ENCODE measurements around the gene ATF6.
A peak's percentile ranks its signal among the peaks of the same experiment; 100 is the strongest.
"Not testable (repeated sequence)": the region's sequence is repeated elsewhere in the genome, so short reads cannot be mapped to it uniquely, and the experiment has no call there.

Gene ATF6

GRCh38 chr1:161766102-161766981 lies at the start of gene ATF6:
Gene ATF6, plus strand, starts transcription at chr1:161766320. Its CDS starts 41 bp downstream, at chr1:161766361.
- peak; percentile 77 for DNase-seq (ENCODE audit: low read depth, low spot score)

- no peak for DNase-seq (ENCODE audit: low read depth, low spot score)
These were observed 47.4 kb upstream of the ATF6 start for GRCh38 chr1:161718559-161719324.

- no peak for DNase-seq (ENCODE audit: low read depth, low spot score)
These were observed 46.9 kb upstream of the ATF6 start for GRCh38 chr1:161719325-161719611.

- DNase-seq (ENCODE audit: low read depth, low spot score), result no peak
These were observed 45.7 kb upstream of the ATF6 start for GRCh38 chr1:161720422-161720821.

- DNase-seq (ENCODE audit: low read depth, low spot score), result no peak
These were observed 45.0 kb upstream of the ATF6 start, which contains the start of gene FCRLB for GRCh38 chr1:161720956-161721737. Gene FCRLB, plus strand, starts transcription at chr1:161721544. Its CDS starts 1,129 bp downstream, at chr1:161722673.

GRCh38 chr1:161721738-161722343 lies 44.3 kb upstream of the ATF6 start:
- DNase-seq (ENCODE audit: low read depth, low spot score), result no peak

- no peak for DNase-seq (ENCODE audit: low read depth, low spot score)
These were observed 43.7 kb upstream of the ATF6 start for GRCh38 chr1:161722406-161722805.

GRCh38 chr1:161723459-161724141 lies 42.5 kb upstream of the ATF6 start:
- DNase-seq (ENCODE audit: low read depth, low spot score), result peak; percentile 43

- DNase-seq (ENCODE audit: low read depth, low spot score), result not testable (repeated sequence)
These were observed 40.7 kb upstream of the ATF6 start for GRCh38 chr1:161725258-161725907.

- DNase-seq (ENCODE audit: low read depth, low spot score), result peak; percentile 62
These were observed 40.1 kb upstream of the ATF6 start for GRCh38 chr1:161725908-161726472.

GRCh38 chr1:161726473-161727255 lies 39.5 kb upstream of the ATF6 start:
- DNase-seq (ENCODE audit: low read depth, low spot score), result peak; percentile 51

- peak; percentile 30 for DNase-seq (ENCODE audit: low read depth, low spot score)
These were observed 38.7 kb upstream of the ATF6 start for GRCh38 chr1:161727256-161727924.

- DNase-seq (ENCODE audit: low read depth, low spot score), result no peak
These were observed 37.5 kb upstream of the ATF6 start for GRCh38 chr1:161728376-161729226.

- no peak for DNase-seq (ENCODE audit: low read depth, low spot score)
These were observed 36.0 kb upstream of the ATF6 start for GRCh38 chr1:161730050-161730564.

GRCh38 chr1:161731241-161731640 lies 34.9 kb upstream of the ATF6 start:
- DNase-seq (ENCODE audit: low read depth, low spot score), result no peak

- DNase-seq (ENCODE audit: low read depth, low spot score), result no peak
These were observed 34.0 kb upstream of the ATF6 start for GRCh38 chr1:161731981-161732718.

- DNase-seq (ENCODE audit: low read depth, low spot score), result no peak
These were observed 32.6 kb upstream of the ATF6 start for GRCh38 chr1:161733526-161733925.

Data from ELF-1 (cell line).